Measurements from ENCODE around the gene PLXNA1. TPM values are rescaled to one million over a fixed set of nuclear protein-coding genes. Genes with fewer than 3 reads are reported as not detected.

The PLXNA1 gene
- total and polyA plus RNA-seq, 4 donors = 26.3 to 65.9 (median 45.0) TPM

- no peaks in the 10 kb centered on the region for H3K27me3 ChIP-seq (ENCODE audit: control insufficient read depth, insufficient read depth, low read length)
- H3K4me1 ChIP-seq (ENCODE audit: control insufficient read depth, insufficient read depth, low read length) = peaks cover 2% of the 10 kb centered on the region
- H3K36me3 ChIP-seq (ENCODE audit: control insufficient read depth, insufficient read depth, low read length) = peaks cover 93% of the 10 kb centered on the region
- H3K4me3 ChIP-seq (ENCODE audit: low read depth, low read length) = no peak overlapping the region
- DNase-seq (ENCODE audit: low read depth in 4 of 6, low spot score in 6 of 6) = no peak
- H3K27ac ChIP-seq (ENCODE audit: low read depth, low read length) = no peak overlapping the region
- 92% methylated on average over 42 of the region's 42 CpGs for WGBS (ENCODE audit: insufficient coverage)
- no peaks in the 10 kb centered on the region for H3K9me3 ChIP-seq (ENCODE audit: control insufficient read depth, insufficient read depth, low read length)
These were observed 47.0 kb downstream of the PLXNA1 start for GRCh38 chr3:127029658-127030507.

- H3K9me3 ChIP-seq (ENCODE audit: control insufficient read depth, insufficient read depth, low read length) = no peaks in the 10 kb centered on the region
- no peak overlapping the region for H3K4me3 ChIP-seq (ENCODE audit: low read depth, low read length)
- H3K27me3 ChIP-seq (ENCODE audit: control insufficient read depth, insufficient read depth, low read length) = no peaks in the 10 kb centered on the region
- H3K36me3 ChIP-seq (ENCODE audit: control insufficient read depth, insufficient read depth, low read length) = peaks cover 99% of the 10 kb centered on the region
- WGBS (ENCODE audit: insufficient coverage) = 92% methylated on average over 19 of the region's 19 CpGs
- H3K27ac ChIP-seq (ENCODE audit: low read depth, low read length) = no peak overlapping the region
- DNase-seq (ENCODE audit: low read depth in 4 of 6, low spot score in 6 of 6) = no peak
- H3K4me1 ChIP-seq (ENCODE audit: control insufficient read depth, insufficient read depth, low read length) = peaks cover 5% of the 10 kb centered on the region
These were observed 47.8 kb downstream of the PLXNA1 start for GRCh38 chr3:127030508-127031412.

GRCh38 chr3:127031413-127031810 is 48.5 kb downstream of the PLXNA1 start:
- no peak for DNase-seq (ENCODE audit: low read depth in 4 of 6, low spot score in 6 of 6)
- Histone ChIP-seq H3K4me1 (ENCODE audit: control insufficient read depth, insufficient read depth, low read length) (peaks cover 11% of the 10 kb centered on the region), H3K9me3 (ENCODE audit: control insufficient read depth, insufficient read depth, low read length) (no peaks in the 10 kb centered on the region), H3K36me3 (ENCODE audit: control insufficient read depth, insufficient read depth, low read length) (peaks cover 100% of the 10 kb centered on the region), H3K4me3 (ENCODE audit: low read depth, low read length) (no peak overlapping the region), H3K27me3 (ENCODE audit: control insufficient read depth, insufficient read depth, low read length) (no peaks in the 10 kb centered on the region), H3K27ac (ENCODE audit: low read depth, low read length) (no peak overlapping the region)
- 91% methylated on average over 9 of the region's 9 CpGs for WGBS (ENCODE audit: insufficient coverage)

GRCh38 chr3:127031845-127032244 is 48.9 kb downstream of the PLXNA1 start:
- H3K4me1 ChIP-seq (ENCODE audit: control insufficient read depth, insufficient read depth, low read length) = peaks cover 15% of the 10 kb centered on the region
- H3K36me3 ChIP-seq (ENCODE audit: control insufficient read depth, insufficient read depth, low read length) = peaks cover 100% of the 10 kb centered on the region
- no peak overlapping the region for H3K4me3 ChIP-seq (ENCODE audit: low read depth, low read length)
- WGBS (ENCODE audit: insufficient coverage) = 94% methylated on average over 7 of the region's 7 CpGs
- H3K27me3 ChIP-seq (ENCODE audit: control insufficient read depth, insufficient read depth, low read length) = no peaks in the 10 kb centered on the region
- DNase-seq (ENCODE audit: low read depth in 4 of 6, low spot score in 6 of 6) = no peak
- no peak overlapping the region for H3K27ac ChIP-seq (ENCODE audit: low read depth, low read length)
- H3K9me3 ChIP-seq (ENCODE audit: control insufficient read depth, insufficient read depth, low read length) = no peaks in the 10 kb centered on the region

GRCh38 chr3:127032296-127032990 is 49.5 kb downstream of the PLXNA1 start:
- H3K4me1 ChIP-seq (ENCODE audit: control insufficient read depth, insufficient read depth, low read length) = peaks cover 19% of the 10 kb centered on the region
- H3K36me3 ChIP-seq (ENCODE audit: control insufficient read depth, insufficient read depth, low read length) = peaks cover 100% of the 10 kb centered on the region
- 96% methylated on average over 16 of the region's 21 CpGs for WGBS (ENCODE audit: insufficient coverage)
- H3K27me3 ChIP-seq (ENCODE audit: control insufficient read depth, insufficient read depth, low read length) = no peaks in the 10 kb centered on the region
- no peak overlapping the region for H3K27ac ChIP-seq (ENCODE audit: low read depth, low read length)
- DNase-seq (ENCODE audit: low read depth in 4 of 6, low spot score in 6 of 6) = no peak
- H3K9me3 ChIP-seq (ENCODE audit: control insufficient read depth, insufficient read depth, low read length) = no peaks in the 10 kb centered on the region
- H3K4me3 ChIP-seq (ENCODE audit: low read depth, low read length) = no peak overlapping the region

Other genes with a start within 250 kb of the PLXNA1 start
- not detected for gene PRR23E, start 210.0 kb downstream of the PLXNA1 start, total RNA-seq
- gene PRR23E, start 210.0 kb downstream of the PLXNA1 start, polyA plus RNA-seq (ENCODE audit: insufficient read length in 2 of 2) = not detected